Activated CD8-positive, alpha-beta memory T cell treated with anti-CD3 and anti-CD28 coated beads for 48 hours (primary cell): Measurements from ENCODE around the gene B3GALT5.
"Not testable (repeated sequence)": the region's sequence is repeated elsewhere in the genome, so short reads cannot be mapped to it uniquely, and the experiment has no call there.

Source experiments
- DNase-seq, 3 experiments: peaks; one replicate each; pipeline ENCODE4 v3.0.0-alpha.2; 2020; ENCODE audit warnings: low read depth in 2 of 3, low spot score in 2 of 3

The B3GALT5 gene

GRCh38 chr21:39612233-39613040, at the start of gene B3GALT5:
Gene B3GALT5, plus strand, starts transcription at chr21:39612940. Its CDS starts 47,620 bp downstream, at chr21:39660560.
- no peak for DNase-seq

- DNase-seq: no peak
These were observed 48.5 kb upstream of the B3GALT5 start for GRCh38 chr21:39564200-39564599.

- no peak for DNase-seq
These were observed 45.4 kb upstream of the B3GALT5 start for GRCh38 chr21:39567180-39567972.

GRCh38 chr21:39568361-39568760, 44.4 kb upstream of the B3GALT5 start:
- DNase-seq: no peak

GRCh38 chr21:39575775-39576174, 37.0 kb upstream of the B3GALT5 start:
- DNase-seq: no peak

GRCh38 chr21:39576518-39577128, 36.1 kb upstream of the B3GALT5 start:
- no peak for DNase-seq

- no peak for DNase-seq
These were observed 32.9 kb upstream of the B3GALT5 start for GRCh38 chr21:39579734-39580332.

- DNase-seq: no peak
These were observed 32.0 kb upstream of the B3GALT5 start for GRCh38 chr21:39580744-39581143.

GRCh38 chr21:39581414-39581813, 31.3 kb upstream of the B3GALT5 start:
- DNase-seq: no peak

GRCh38 chr21:39582749-39583148, 30.0 kb upstream of the B3GALT5 start:
- no peak for DNase-seq

GRCh38 chr21:39583586-39583985, 29.2 kb upstream of the B3GALT5 start:
- not testable (repeated sequence) for DNase-seq

- no peak for DNase-seq
These were observed 25.4 kb upstream of the B3GALT5 start for GRCh38 chr21:39587376-39587775.

GRCh38 chr21:39588884-39589283, 23.9 kb upstream of the B3GALT5 start:
- no peak for DNase-seq

- DNase-seq: no peak
These were observed 19.2 kb upstream of the B3GALT5 start for GRCh38 chr21:39593522-39593921.

GRCh38 chr21:39595465-39595864, 17.3 kb upstream of the B3GALT5 start:
- no peak for DNase-seq

GRCh38 chr21:39597595-39597994, 15.1 kb upstream of the B3GALT5 start:
- no peak for DNase-seq

GRCh38 chr21:39599191-39599970, 13.4 kb upstream of the B3GALT5 start:
- DNase-seq: no peak

- no peak for DNase-seq
These were observed 11.4 kb upstream of the B3GALT5 start for GRCh38 chr21:39601187-39601928.

- no peak for DNase-seq
These were observed 10.6 kb upstream of the B3GALT5 start for GRCh38 chr21:39602076-39602689.

- DNase-seq: no peak
These were observed 9.9 kb upstream of the B3GALT5 start for GRCh38 chr21:39602793-39603192.
